B cell (primary cell): ENCODE data around the gene TFRC. TPM values are rescaled to one million over a fixed set of nuclear protein-coding genes. Genes with fewer than 3 reads are reported as not detected.

Experiments
- ATAC-seq: fragments of 200-7000 bp; cut with Tn5 transposase; one replicate; pipeline ENCODE4 v1.10.0; 2021; ENCODE audit warnings: low read depth, mild to moderate bottlenecking, moderate number of reproducible peaks, moderate library complexity
- CTCF ChIA-PET: fragments of 350-600 bp; sonication (Branson Sonifier 250); formaldehyde crosslinking; loops from one replicate; lab custom pipeline; 2021; ENCODE audit warnings: antibody characterized with exemption, inconsistent platforms; lab: Charles Lee
- POLR2A ChIA-PET: fragments of 350-600 bp; sonication (Branson Sonifier 250); formaldehyde crosslinking; loops from one replicate; lab custom pipeline; 2021; ENCODE audit warnings: antibody characterized with exemption; lab: Charles Lee
- DNase-seq: peaks from one replicate; pipeline ENCODE4 v3.0.0; 2013
- H2AFZ ChIP-seq: 2 replicates; pipeline ENCODE4 v1.6.1; 2012; ENCODE audit warnings: mild to moderate bottlenecking, low read depth, low read length; ENCODE audit not compliant: insufficient read depth, poor library complexity, severe bottlenecking
- H3K27ac ChIP-seq, 2 donors: 1 replicate in 1 of 2; 2 replicates in 1 of 2; pipeline ENCODE4 v1.5.1; 2012 to 2013; ENCODE audit warnings: low read length in 2 of 2, mild to moderate bottlenecking in 2 of 2, moderate library complexity in 1 of 2
- H3K27me3 ChIP-seq, 4 experiments: fragments of 200-600 bp in 1 of 4; sonication (generic) in 1 of 4; replicated peaks in 1 of 4; 1 replicate in 2 of 4; 2 replicates in 2 of 4; pipeline versions ENCODE4 v1.6.1 to v1.7.0; 2013 to 2016; ENCODE audit warnings: low read length in 3 of 4, mild to moderate bottlenecking in 2 of 4, mixed read lengths in 1 of 4, moderate library complexity in 1 of 4; ENCODE audit not compliant: insufficient read depth in 4 of 4, control insufficient read depth in 3 of 4; ENCODE audit errors: control extremely low read depth in 1 of 4
- H3K36me3 ChIP-seq, 2 experiments: replicated peaks in 1 of 2; 1 replicate in 1 of 2; 2 replicates in 1 of 2; pipeline versions ENCODE4 v1.6.1 to v1.7.1; 2013; ENCODE audit warnings: low read length in 1 of 2; ENCODE audit not compliant: insufficient read depth in 2 of 2, control insufficient read depth in 1 of 2; ENCODE audit errors: control extremely low read depth in 1 of 2, extremely low read depth in 1 of 2
- H3K4me1 ChIP-seq, 2 donors: fragments of 200-600 bp in 1 of 2; sonication (generic) in 1 of 2; 1 replicate in 1 of 2; 2 replicates in 1 of 2; pipeline versions ENCODE4 v1.5.1 to v1.6.1; 2013 to 2017; ENCODE audit warnings: low read length in 2 of 2; ENCODE audit not compliant: control insufficient read depth in 2 of 2, insufficient read depth in 2 of 2
- H3K4me2 ChIP-seq: replicated peaks from 2 replicates; pipeline ENCODE3; 2012; ENCODE audit warnings: mild to moderate bottlenecking, low read depth, low read length; ENCODE audit not compliant: poor library complexity, severe bottlenecking
- H3K4me3 ChIP-seq, 5 experiments: fragments of 200-600 bp in 1 of 5; sonication (generic) in 1 of 5; 1 replicate in 3 of 5; 2 replicates in 2 of 5; pipeline versions ENCODE4 v1.5.1 to v1.7.0; 2011 to 2016; ENCODE audit warnings: low read length in 4 of 5, mild to moderate bottlenecking in 4 of 5, low read depth in 2 of 5, control low read depth in 1 of 5, moderate library complexity in 1 of 5; ENCODE audit not compliant: insufficient read depth in 1 of 5; ENCODE audit errors: control extremely low read depth in 1 of 5, extremely low read depth in 1 of 5
- H3K79me2 ChIP-seq: fragments of 200-600 bp; sonication (generic); one replicate; pipeline ENCODE4 v1.6.0; 2016; ENCODE audit warnings: low read length; ENCODE audit not compliant: control insufficient read depth, insufficient read depth
- H3K9ac ChIP-seq: fragments of 200-600 bp; sonication (generic); 2 replicates; pipeline ENCODE4 v1.6.1; 2017; ENCODE audit warnings: mild to moderate bottlenecking, low read length, moderate library complexity
- H3K9me3 ChIP-seq, 3 donors: one replicate each; pipeline versions ENCODE4 v1.6.1 to v1.7.1; 2013; ENCODE audit warnings: low read length in 2 of 3; ENCODE audit not compliant: control insufficient read depth in 2 of 3, insufficient read depth in 1 of 3; ENCODE audit errors: control extremely low read depth in 1 of 3
- H4K20me1 ChIP-seq: 2 replicates; pipeline ENCODE4 v1.6.0; 2012; ENCODE audit warnings: mild to moderate bottlenecking, low read length; ENCODE audit not compliant: insufficient read depth, control insufficient read depth, poor library complexity, severe bottlenecking
- H3K27ac Mint-ChIP-seq: one replicate; pipeline ENCODE4 v1.8.0; 2021; ENCODE audit warnings: mixed read lengths
- H3K27me3 Mint-ChIP-seq: one replicate; pipeline ENCODE4 v1.8.0; 2021; ENCODE audit warnings: mixed read lengths
- H3K4me1 Mint-ChIP-seq: one replicate; pipeline ENCODE4 v1.8.0; 2021; ENCODE audit warnings: mixed read lengths
- H3K4me3 Mint-ChIP-seq: one replicate; pipeline ENCODE4 v1.8.0; 2021; ENCODE audit warnings: mixed read lengths
- H3K9me3 Mint-ChIP-seq: one replicate; pipeline ENCODE4 v1.8.0; 2022; ENCODE audit warnings: mixed read lengths; ENCODE audit not compliant: insufficient read depth
- CTCF ChIP-seq: fragments of 200-600 bp; IDR thresholded peaks from one replicate; pipeline ENCODE4 v1.8.0; 2022; ENCODE audit warnings: antibody characterized with exemption, mild to moderate bottlenecking
- EZH2 ChIP-seq: IDR thresholded peaks from 2 replicates; pipeline ENCODE4 v1.6.1; 2012; ENCODE audit warnings: borderline replicate concordance, low read depth, mild to moderate bottlenecking, moderate library complexity, low read length; ENCODE audit not compliant: insufficient read depth, poor library complexity, severe bottlenecking
- WGBS: methylation state at CpG from one replicate; pipeline ENCODE4 v1.1.5; 2013; ENCODE audit warnings: missing lambda C conversion rate; ENCODE audit not compliant: insufficient coverage; 5-methylcytosine and 5-hydroxymethylcytosine counted together
- intact Hi-C: fragments of 100-400 bp; cut with micrococcal nuclease; formaldehyde crosslinking; loops from one replicate; pipeline ENCODE4 v1.10.0; 2022
- polyA plus RNA-seq: library from polyadenylated mRNA; depleted of rRNA; stranded (reverse); fragments of >200 nt; gene quantifications from 2 replicates; pipeline ENCODE4 v1.2.3, GENCODE V29; 2012
- total RNA-seq, 2 donors: library from RNA; stranded (reverse); fragments of 120-200 nt in 1 of 2; gene quantifications; 1 replicate in 1 of 2; 2 replicates in 1 of 2; pipeline versions ENCODE4 v1.2.3 to v1.2.4, GENCODE V29; 2013 to 2022

Gene TFRC
- total and polyA plus RNA-seq, 2 donors (not counting 1 experiment from before 2014, with no cell fraction given): 41.7 to 104 TPM

- ATAC-seq (no peak), DNase-seq (no peak)
- H4K20me1 ChIP-seq: no peaks in the 10 kb centered on the region
- no peak overlapping the region for H2AFZ ChIP-seq
- H3K9me3 ChIP-seq: peaks cover 0 to 5% (median 3%) of the 10 kb centered on the region in 3 donors
- ChIA-PET CTCF (no interaction called here), POLR2A (no interaction called here)
- WGBS: 87% methylated on average over 12 of the region's 15 CpGs
- no peak overlapping the region for H3K27ac ChIP-seq
- no peaks in the 10 kb centered on the region for H3K36me3 ChIP-seq
- no peaks in the 10 kb centered on the region for H3K9me3 Mint-ChIP-seq
- H3K4me3 ChIP-seq: no peak overlapping the region
- intact Hi-C loops: no loop called here
- no peaks in the 10 kb centered on the region for H3K27me3 ChIP-seq
- H3K27me3 Mint-ChIP-seq: peaks cover 18% of the 10 kb centered on the region
- no peaks in the 10 kb centered on the region for H3K4me1 Mint-ChIP-seq
- no peak overlapping the region for H3K27ac Mint-ChIP-seq
- H3K9ac ChIP-seq: no peak overlapping the region
- H3K79me2 ChIP-seq: no peaks in the 10 kb centered on the region
- no peaks in the 10 kb centered on the region for H3K4me1 ChIP-seq
- no peak overlapping the region for H3K4me2 ChIP-seq
- no peak for TF ChIP-seq EZH2
- no peak for TF ChIP-seq CTCF
- H3K4me3 Mint-ChIP-seq: no peak overlapping the region
Measured at GRCh38 chr3:196013587-196014487, 68.1 kb downstream of the TFRC start.

GRCh38 chr3:196012941-196013476 is 68.9 kb downstream of the TFRC start:
- WGBS: 91% methylated on average over 12 of the region's 15 CpGs
- Histone ChIP-seq H3K4me3 (no peak overlapping the region), H3K4me2 (no peak overlapping the region), H3K4me1 (no peaks in the 10 kb centered on the region), H3K79me2 (no peaks in the 10 kb centered on the region), H3K27me3 (peaks cover 0 to under 1% (median 0%) of the 10 kb centered on the region in 4 experiments), H3K36me3 (no peaks in the 10 kb centered on the region), H3K27ac (no peak overlapping the region), H3K9me3 (peaks cover 0 to 5% (median 3%) of the 10 kb centered on the region in 3 donors), H3K9ac (no peak overlapping the region), H4K20me1 (no peaks in the 10 kb centered on the region), H2AFZ (no peak overlapping the region)
- no peak for ATAC-seq
- no peaks in the 10 kb centered on the region for H3K4me1 Mint-ChIP-seq
- ChIA-PET POLR2A (no interaction called here), CTCF (no interaction called here)
- H3K4me3 Mint-ChIP-seq: no peak overlapping the region
- H3K27ac Mint-ChIP-seq: no peak overlapping the region
- H3K9me3 Mint-ChIP-seq: no peaks in the 10 kb centered on the region
- peaks cover 24% of the 10 kb centered on the region for H3K27me3 Mint-ChIP-seq
- intact Hi-C loops: no loop called here
- DNase-seq: no peak
- TF ChIP-seq EZH2 (no peak), CTCF (no peak)
